Subcutaneous adipose tissue (tissue), 4 donors: Measurements from ENCODE around the gene IGDCC3. TPM values are rescaled to one million over a fixed set of nuclear protein-coding genes. Genes with fewer than 3 reads are reported as not detected.

Experiments used
- total RNA-seq, 4 donors: library from RNA; depleted of rRNA; stranded (reverse); fragments of >200 nt; gene quantifications; one replicate each; pipeline ENCODE4 v1.1.0, GENCODE V29; 2016
- TF ChIP-seq, protein P1 (sequence below): fragments of 450-650 bp; IDR thresholded peaks from one replicate; pipeline ENCODE4 v1.5.1; 2016; ENCODE audit warnings: low read depth, mild to moderate bottlenecking, control low read depth, antibody characterized with exemption, moderate library complexity

Gene IGDCC3
- total RNA-seq, 4 donors from 2014 or later: not detected

GRCh38 chr15:65328506-65329287, 49.1 kb downstream of the IGDCC3 start:
- TF ChIP-seq, protein P1, sequence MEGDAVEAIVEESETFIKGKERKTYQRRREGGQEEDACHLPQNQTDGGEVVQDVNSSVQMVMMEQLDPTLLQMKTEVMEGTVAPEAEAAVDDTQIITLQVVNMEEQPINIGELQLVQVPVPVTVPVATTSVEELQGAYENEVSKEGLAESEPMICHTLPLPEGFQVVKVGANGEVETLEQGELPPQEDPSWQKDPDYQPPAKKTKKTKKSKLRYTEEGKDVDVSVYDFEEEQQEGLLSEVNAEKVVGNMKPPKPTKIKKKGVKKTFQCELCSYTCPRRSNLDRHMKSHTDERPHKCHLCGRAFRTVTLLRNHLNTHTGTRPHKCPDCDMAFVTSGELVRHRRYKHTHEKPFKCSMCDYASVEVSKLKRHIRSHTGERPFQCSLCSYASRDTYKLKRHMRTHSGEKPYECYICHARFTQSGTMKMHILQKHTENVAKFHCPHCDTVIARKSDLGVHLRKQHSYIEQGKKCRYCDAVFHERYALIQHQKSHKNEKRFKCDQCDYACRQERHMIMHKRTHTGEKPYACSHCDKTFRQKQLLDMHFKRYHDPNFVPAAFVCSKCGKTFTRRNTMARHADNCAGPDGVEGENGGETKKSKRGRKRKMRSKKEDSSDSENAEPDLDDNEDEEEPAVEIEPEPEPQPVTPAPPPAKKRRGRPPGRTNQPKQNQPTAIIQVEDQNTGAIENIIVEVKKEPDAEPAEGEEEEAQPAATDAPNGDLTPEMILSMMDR: no peak

GRCh38 chr15:65327651-65328393, 50.0 kb downstream of the IGDCC3 start:
- TF ChIP-seq, protein P1: no peak

DNA sequence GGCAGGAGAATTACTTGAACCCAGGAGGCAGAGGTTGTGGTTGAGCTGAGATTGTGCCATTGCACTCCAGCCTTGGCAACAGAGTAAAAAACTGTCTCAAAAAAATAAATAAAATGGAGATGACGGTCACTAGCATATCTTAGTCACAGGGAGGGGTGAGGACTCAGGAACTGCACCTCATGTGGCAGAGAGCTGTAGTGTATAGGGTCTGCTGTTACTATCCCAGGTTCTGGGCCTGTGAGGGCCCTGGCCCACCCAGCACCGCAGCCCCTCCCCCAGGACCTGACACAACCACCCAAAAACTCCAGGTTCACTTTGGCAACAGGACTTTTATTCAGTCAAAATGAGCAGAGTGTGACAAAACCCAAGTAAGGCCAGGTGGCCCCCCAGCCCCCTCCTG, 51.0 kb downstream of the IGDCC3 start:
- TF ChIP-seq, protein P1: no peak

DNA sequence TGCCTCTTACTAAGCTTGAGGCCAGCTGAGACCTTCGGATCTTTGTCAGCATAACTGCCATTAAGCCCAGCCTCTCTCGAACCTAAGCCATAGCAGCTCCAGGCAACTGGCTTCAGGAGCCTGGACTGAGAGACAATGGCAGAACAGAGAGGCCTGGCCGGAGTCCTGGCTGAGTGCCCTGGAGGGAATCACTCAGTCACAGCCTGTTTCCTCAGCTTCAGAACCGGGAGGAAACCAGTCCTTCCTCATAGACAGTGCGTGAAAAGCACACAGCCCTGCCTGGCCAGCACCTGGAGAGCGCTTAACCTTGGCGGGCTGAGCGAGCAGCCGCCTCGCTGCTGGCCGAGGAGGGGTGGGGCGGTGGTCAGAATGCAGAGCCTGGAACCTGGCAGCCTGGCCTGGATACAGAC, 51.7 kb downstream of the IGDCC3 start:
- TF ChIP-seq, protein P1: no peak

GRCh38 chr15:65323071-65323511, 54.7 kb downstream of the IGDCC3 start:
- TF ChIP-seq, protein P1: no peak

DNA sequence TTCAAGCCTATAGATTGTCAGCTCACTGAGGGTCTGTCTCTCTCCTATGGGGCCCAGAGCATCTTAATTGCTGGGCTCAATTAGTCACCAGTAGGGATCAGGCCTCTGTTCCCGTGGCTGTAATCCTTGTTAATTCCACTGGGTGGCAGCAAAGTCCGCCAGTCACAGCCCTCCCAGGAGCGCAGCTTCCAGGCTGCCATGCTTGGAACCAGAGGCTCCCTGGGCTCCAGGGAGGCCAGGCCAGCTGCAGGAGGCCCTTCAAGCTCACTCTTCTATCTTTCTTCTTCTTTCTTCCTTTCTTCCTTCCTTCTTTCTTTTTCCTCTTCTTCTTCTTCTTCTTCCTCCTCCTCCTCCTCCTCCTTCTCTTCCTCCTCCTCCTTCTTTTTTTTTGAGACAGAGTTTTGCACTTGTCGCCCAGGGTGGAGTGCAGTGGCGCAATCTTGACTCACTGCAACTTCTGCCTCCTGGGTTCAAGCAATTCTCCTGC, 58.9 kb downstream of the IGDCC3 start:
- TF ChIP-seq, protein P1: no peak

DNA sequence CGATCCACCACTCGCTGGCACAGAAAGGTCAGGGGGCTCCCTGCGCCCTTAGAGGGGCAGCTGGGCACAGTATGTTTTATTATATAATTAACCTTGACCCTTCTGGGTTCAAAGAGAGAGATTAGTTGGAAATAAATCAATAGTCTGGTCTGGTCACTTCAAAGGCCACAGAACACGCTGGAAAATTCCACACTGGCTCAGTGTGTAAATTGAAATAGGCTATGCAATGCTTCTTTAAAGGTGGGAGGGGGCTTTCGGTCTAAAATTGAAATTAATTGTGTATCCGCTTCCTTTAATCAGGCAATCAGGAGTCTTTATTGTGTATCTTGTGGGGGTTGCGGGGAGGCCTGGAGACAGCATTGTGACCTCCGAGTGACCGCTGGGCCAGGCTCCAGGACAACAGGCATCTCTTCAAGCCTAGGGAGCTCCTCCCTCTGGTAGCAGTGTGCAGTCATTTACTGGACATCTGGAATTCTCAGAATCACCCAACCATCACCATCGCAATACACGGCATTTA, 65.3 kb downstream of the IGDCC3 start:
- TF ChIP-seq, protein P1: no peak
